ENCODE measurements around the gene MTMR3. TPM values are rescaled to one million over a fixed set of nuclear protein-coding genes. Genes with fewer than 3 reads are reported as not detected.

The MTMR3 gene
- total RNA-seq, 1 experiment from 2014 or later, result 27.3 TPM

DNA sequence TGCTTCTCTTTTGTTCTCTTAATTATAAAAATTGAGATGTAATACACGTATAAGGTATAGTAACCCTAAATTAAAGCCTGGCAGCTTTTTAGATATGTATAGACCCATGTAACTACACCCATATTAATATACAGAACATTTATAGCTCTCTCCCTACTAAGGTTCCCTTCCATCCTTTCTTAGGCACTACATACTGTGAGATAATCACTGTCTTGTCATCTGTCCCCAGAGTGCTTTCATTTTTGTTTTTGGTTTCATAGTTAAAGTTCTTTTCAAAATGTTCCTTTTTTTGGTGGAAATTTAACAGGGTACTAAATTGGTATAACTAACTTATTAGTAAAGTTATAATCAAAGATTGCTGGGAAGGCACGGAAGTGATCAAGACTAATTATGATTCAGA lies 49.2 kb downstream of the MTMR3 start:
- no peaks in the 10 kb centered on the region for H3K36me3 ChIP-seq (ENCODE audit: control insufficient read depth, insufficient read depth, low read length)
- DNase-seq, result no peak
- TF ChIP-seq, protein P1, sequence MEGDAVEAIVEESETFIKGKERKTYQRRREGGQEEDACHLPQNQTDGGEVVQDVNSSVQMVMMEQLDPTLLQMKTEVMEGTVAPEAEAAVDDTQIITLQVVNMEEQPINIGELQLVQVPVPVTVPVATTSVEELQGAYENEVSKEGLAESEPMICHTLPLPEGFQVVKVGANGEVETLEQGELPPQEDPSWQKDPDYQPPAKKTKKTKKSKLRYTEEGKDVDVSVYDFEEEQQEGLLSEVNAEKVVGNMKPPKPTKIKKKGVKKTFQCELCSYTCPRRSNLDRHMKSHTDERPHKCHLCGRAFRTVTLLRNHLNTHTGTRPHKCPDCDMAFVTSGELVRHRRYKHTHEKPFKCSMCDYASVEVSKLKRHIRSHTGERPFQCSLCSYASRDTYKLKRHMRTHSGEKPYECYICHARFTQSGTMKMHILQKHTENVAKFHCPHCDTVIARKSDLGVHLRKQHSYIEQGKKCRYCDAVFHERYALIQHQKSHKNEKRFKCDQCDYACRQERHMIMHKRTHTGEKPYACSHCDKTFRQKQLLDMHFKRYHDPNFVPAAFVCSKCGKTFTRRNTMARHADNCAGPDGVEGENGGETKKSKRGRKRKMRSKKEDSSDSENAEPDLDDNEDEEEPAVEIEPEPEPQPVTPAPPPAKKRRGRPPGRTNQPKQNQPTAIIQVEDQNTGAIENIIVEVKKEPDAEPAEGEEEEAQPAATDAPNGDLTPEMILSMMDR (IDR thresholded peaks at IDR 0.05; ENCODE audit: insufficient read depth in 1 of 2, low read depth in 1 of 2, low read length in 1 of 2, severe bottlenecking in 1 of 2, unreplicated experiment in 1 of 2), result no peak
- no peaks in the 10 kb centered on the region for H3K9me3 Mint-ChIP-seq (ENCODE audit: unreplicated experiment)
- no TSS peak for BruUV-seq (replicated peaks)
- H3K27me3 Mint-ChIP-seq (ENCODE audit: insufficient read depth, unreplicated experiment), result no peaks in the 10 kb centered on the region
- intact Hi-C loops (cut with micrococcal nuclease; ENCODE audit: unreplicated experiment), result no loop called here
- peaks cover 6% of the 10 kb centered on the region for H3K4me1 Mint-ChIP-seq (ENCODE audit: low read depth, unreplicated experiment)
- H3K4me3 Mint-ChIP-seq (ENCODE audit: unreplicated experiment), result no peak overlapping the region
- CTCF ChIA-PET, result no interaction called here
- no peak overlapping the region for H3K27ac Mint-ChIP-seq (ENCODE audit: unreplicated experiment)
- H3K4me1 ChIP-seq, result no peaks in the 10 kb centered on the region
- H3K4me3 ChIP-seq (ENCODE audit: low read depth, low read length), result no peak overlapping the region
- no peaks in the 10 kb centered on the region for H3K27me3 ChIP-seq (replicated peaks; ENCODE audit: control insufficient read depth, insufficient read depth, low read length)
- H3K36me3 Mint-ChIP-seq (ENCODE audit: insufficient read depth, unreplicated experiment), result no peaks in the 10 kb centered on the region
- H3K9me3 ChIP-seq, result no peaks in the 10 kb centered on the region
- POLR2A ChIA-PET, result no interaction called here

DNA sequence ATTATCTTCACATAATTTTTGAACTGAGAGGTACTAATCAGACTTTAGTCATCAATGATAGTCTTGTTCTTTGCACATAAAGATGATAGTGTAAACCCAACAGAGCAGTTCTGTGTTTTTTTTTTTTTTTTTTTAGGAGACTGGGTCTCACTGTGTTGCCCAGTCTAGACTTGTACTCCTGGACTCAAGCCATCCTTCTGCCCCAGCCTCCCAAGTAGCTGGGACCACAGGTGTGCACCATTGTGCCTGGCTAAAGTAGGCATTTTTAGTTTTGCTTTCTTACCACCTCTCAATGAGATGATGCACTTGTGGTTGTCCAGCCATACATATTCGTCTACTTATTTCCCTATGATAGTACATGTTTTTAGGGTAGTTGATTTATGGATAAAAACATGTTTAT lies 50.6 kb downstream of the MTMR3 start:
- TF ChIP-seq, protein P1 (IDR thresholded peaks at IDR 0.05; ENCODE audit: insufficient read depth in 1 of 2, low read depth in 1 of 2, low read length in 1 of 2, severe bottlenecking in 1 of 2, unreplicated experiment in 1 of 2), result no peak
- Histone ChIP-seq H3K36me3 (ENCODE audit: control insufficient read depth, insufficient read depth, low read length) (no peaks in the 10 kb centered on the region), H3K9me3 (no peaks in the 10 kb centered on the region), H3K4me3 (ENCODE audit: low read depth, low read length) (no peak overlapping the region), H3K4me1 (no peaks in the 10 kb centered on the region), H3K27me3 (replicated peaks; ENCODE audit: control insufficient read depth, insufficient read depth, low read length) (no peaks in the 10 kb centered on the region)
- ChIA-PET POLR2A (no interaction called here), CTCF (interaction anchor here (0.7 kb wide), 2 partner anchors 26 to 1413 kb away, joined by 4 to 5 read pairs; no protein-coding TSS in a partner anchor)
- Mint-ChIP-seq H3K27me3 (ENCODE audit: insufficient read depth, unreplicated experiment) (no peaks in the 10 kb centered on the region), H3K9me3 (ENCODE audit: unreplicated experiment) (no peaks in the 10 kb centered on the region), H3K4me3 (ENCODE audit: unreplicated experiment) (no peak overlapping the region), H3K27ac (ENCODE audit: unreplicated experiment) (no peak overlapping the region), H3K4me1 (ENCODE audit: low read depth, unreplicated experiment) (peaks cover 6% of the 10 kb centered on the region), H3K36me3 (ENCODE audit: insufficient read depth, unreplicated experiment) (no peaks in the 10 kb centered on the region)
- BruUV-seq (replicated peaks), result no TSS peak
- intact Hi-C loops (cut with micrococcal nuclease; ENCODE audit: unreplicated experiment), result no loop called here
- no peak for DNase-seq

DNA sequence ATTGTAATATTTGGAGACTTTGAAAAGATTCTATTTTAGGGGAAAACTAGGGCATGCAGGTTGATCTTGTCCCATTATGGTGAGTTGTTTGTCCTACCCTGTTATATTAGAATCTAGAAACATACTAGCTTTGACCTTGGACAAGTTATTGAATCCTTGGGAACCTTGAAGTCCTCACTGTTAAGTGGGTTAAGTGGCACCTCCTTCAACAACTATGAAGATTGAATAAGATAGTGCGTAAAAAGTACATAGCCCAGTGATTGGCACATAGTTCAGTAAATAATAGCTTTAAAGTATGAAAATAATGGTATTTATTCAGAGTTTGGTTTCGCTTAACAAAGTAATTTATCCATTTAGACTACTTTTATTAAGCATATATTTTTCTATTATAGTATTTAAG lies 51.6 kb downstream of the MTMR3 start:
- Histone ChIP-seq H3K27me3 (replicated peaks; ENCODE audit: control insufficient read depth, insufficient read depth, low read length) (no peaks in the 10 kb centered on the region), H3K4me3 (ENCODE audit: low read depth, low read length) (no peak overlapping the region), H3K9me3 (no peaks in the 10 kb centered on the region), H3K4me1 (no peaks in the 10 kb centered on the region), H3K36me3 (ENCODE audit: control insufficient read depth, insufficient read depth, low read length) (no peaks in the 10 kb centered on the region)
- no TSS peak for BruUV-seq (replicated peaks)
- POLR2A ChIA-PET, result no interaction called here
- CTCF ChIA-PET, result no interaction called here
- Mint-ChIP-seq H3K27ac (ENCODE audit: unreplicated experiment) (no peak overlapping the region), H3K27me3 (ENCODE audit: insufficient read depth, unreplicated experiment) (no peaks in the 10 kb centered on the region), H3K36me3 (ENCODE audit: insufficient read depth, unreplicated experiment) (peaks cover 2% of the 10 kb centered on the region), H3K4me3 (ENCODE audit: unreplicated experiment) (no peak overlapping the region), H3K9me3 (ENCODE audit: unreplicated experiment) (no peaks in the 10 kb centered on the region), H3K4me1 (ENCODE audit: low read depth, unreplicated experiment) (peaks cover 6% of the 10 kb centered on the region)
- DNase-seq, result no peak
- TF ChIP-seq, protein P1 (IDR thresholded peaks at IDR 0.05; ENCODE audit: insufficient read depth in 1 of 2, low read depth in 1 of 2, low read length in 1 of 2, severe bottlenecking in 1 of 2, unreplicated experiment in 1 of 2), result no peak
- intact Hi-C loops (cut with micrococcal nuclease; ENCODE audit: unreplicated experiment), result no loop called here

All from Caco-2 (cell line).